H1 (cell line): Measurements from ENCODE around the gene CPTP. TPM values are rescaled to one million over a fixed set of nuclear protein-coding genes. Genes with fewer than 3 reads are reported as not detected.

ENCODE experiments used
- CBX8 ChIP-seq: fragments of 300-800, 300-1000 bp; sonication (generic); IDR thresholded peaks from 2 replicates; pipeline ENCODE4 v1.7.1; 2016; ENCODE audit warnings: low read depth, low read length, borderline replicate concordance
- CTCF ChIP-seq, 3 experiments: IDR thresholded peaks; 1 replicate in 2 of 3; 2 replicates in 1 of 3; pipeline versions ENCODE4 v1.5.1 to v1.6.1; 2011; ENCODE audit warnings: low read length in 3 of 3, mild to moderate bottlenecking in 3 of 3, inconsistent platforms in 2 of 3, low read depth in 1 of 3, moderate library complexity in 1 of 3; ENCODE audit not compliant: insufficient read depth in 1 of 3; ENCODE audit errors: control extremely low read depth in 1 of 3
- JUN ChIP-seq: IDR thresholded peaks from 2 replicates; pipeline ENCODE4 v1.6.1; 2011; ENCODE audit warnings: low read depth, mild to moderate bottlenecking, improper control_type of control experiment, low read length
- PHF8 ChIP-seq: fragments of 200-600 bp; sonication (generic); conservative IDR thresholded peaks from 2 replicates; pipeline ENCODE4 v1.7.1; 2012; ENCODE audit warnings: low read depth, mild to moderate bottlenecking, inconsistent platforms, low read length, moderate library complexity
- RAD21 ChIP-seq, 2 experiments: IDR thresholded peaks in 1 of 2; conservative IDR thresholded peaks in 1 of 2; 2 replicates each; pipeline ENCODE4 v1.6.1; 2011; ENCODE audit warnings: low read depth in 2 of 2, low read length in 2 of 2, improper control_type of control experiment in 1 of 2, inconsistent platforms in 1 of 2, mild to moderate bottlenecking in 1 of 2, moderate library complexity in 1 of 2
- SAP30 ChIP-seq: fragments of 300-600 bp; sonication (generic); IDR thresholded peaks from 2 replicates; pipeline ENCODE4 v1.7.1; 2012; ENCODE audit warnings: low read length, moderate library complexity, mild to moderate bottlenecking, inconsistent platforms; ENCODE audit not compliant: insufficient read depth, insufficient replicate concordance
- SIN3A ChIP-seq, 2 experiments: IDR thresholded peaks in 1 of 2; conservative IDR thresholded peaks in 1 of 2; 2 replicates each; pipeline ENCODE4 v1.6.1; 2011 to 2012; ENCODE audit warnings: low read length in 2 of 2, improper control_type of control experiment in 1 of 2, low read depth in 1 of 2, mild to moderate bottlenecking in 1 of 2
- TAF1 ChIP-seq: IDR thresholded peaks from 2 replicates; pipeline ENCODE4 v1.6.1; 2011; ENCODE audit warnings: mild to moderate bottlenecking, low read depth, low read length
- YY1 ChIP-seq: IDR thresholded peaks from 2 replicates; pipeline ENCODE4 v1.6.1; 2011; ENCODE audit warnings: low read depth, mild to moderate bottlenecking, low read length
- ZNF274 ChIP-seq: IDR thresholded peaks from 2 replicates; pipeline ENCODE4 v1.7.0; 2012; ENCODE audit warnings: low read length, borderline replicate concordance; ENCODE audit errors: extremely low read depth
- polyA plus RNA-seq, 7 experiments: library from polyadenylated mRNA; depleted of rRNA in 3 of 7; stranded (reverse) in 5 of 7; unstranded in 2 of 7; fragments of >200 nt in 5 of 7; fragments of 200-250 nt in 2 of 7; gene quantifications; 1 replicate in 5 of 7; 2 replicates in 1 of 7; 4 replicates in 1 of 7; pipeline versions ENCODE4 v1.2.1 to v1.2.3, GENCODE V29; 2011 to 2013; ENCODE audit warnings: missing spikeins in 2 of 7, mixed read lengths in 2 of 7
- total RNA-seq: library from RNA; stranded (reverse); fragmentation: NEBNext Ultra II Directional; extraction: Animal tissue kit (Norgen Biotek cat#: 25700); gene quantifications from 2 replicates; pipeline ENCODE4 v1.2.1, GENCODE V29; 2021

CPTP gene
- total and polyA plus RNA-seq, 2 of the 8 experiments (the other 6 are each of a cell fraction or from before 2014, with no cell fraction given): 8.1 to 10.6 TPM

GRCh38 chr1:1361982-1362423, 37.4 kb downstream of the CPTP start (continued):
- TF ChIP-seq CTCF (IDR thresholded peaks at IDR 0.05; ENCODE audit: control extremely low read depth in 1 of 3, insufficient read depth in 1 of 3, low read depth in 1 of 3, low read length in 3 of 3): peak in 1 of 3 experiments; percentile 20; a peak in 1 of 4 replicates
- no peak for TF ChIP-seq PHF8
- no peak for TF ChIP-seq JUN
- no peak for TF ChIP-seq ZNF274
- 0 out of 2 replicates have a peak, but pooled peaks have one; percentile 35 for TF ChIP-seq YY1
- TF ChIP-seq SIN3A (conservative IDR thresholded peaks at IDR 0.05 in 1 of 2, IDR thresholded peaks at IDR 0.05 in 1 of 2; ENCODE audit: low read depth in 1 of 2, low read length in 2 of 2): no peak
- TF ChIP-seq RAD21 (IDR thresholded peaks at IDR 0.05 in 1 of 2, conservative IDR thresholded peaks at IDR 0.05 in 1 of 2; ENCODE audit: low read depth in 2 of 2, low read length in 2 of 2): peak in 1 of 2 experiments; percentile 17; a peak in 2 of 4 replicates
- TF ChIP-seq CBX8: no peak
- no peak for TF ChIP-seq SAP30
- TF ChIP-seq TAF1: no peak
